ENCODE results near the gene DGCR2. TPM values are rescaled to one million over a fixed set of nuclear protein-coding genes. Genes with fewer than 3 reads are reported as not detected.

The DGCR2 gene
- total and polyA plus RNA-seq, 2 of the 4 experiments (the other 2 are of a cell fraction), result 17.2 to 35.4 TPM

GRCh38 chr22:19133561-19133960 is 11.3 kb upstream of the DGCR2 start:
- no peak overlapping the region for H3K23ac ChIP-seq (ENCODE audit: low read depth, low read length)
- intact Hi-C loops (cut with micrococcal nuclease) (no loop called here), in situ Hi-C loops (cut with MboI; ENCODE audit: low sequenced_read_pairs) (no loop called here), dilution Hi-C loops (cut with HindIII; ENCODE audit: low sequenced_read_pairs, unreplicated experiment) (no loop called here)
- H2AFZ ChIP-seq (replicated peaks; ENCODE audit: low read length, poor library complexity), result no peak overlapping the region
- no peak overlapping the region for H3K14ac ChIP-seq (replicated peaks; ENCODE audit: low read depth, low read length)
- H4K20me1 ChIP-seq (ENCODE audit: insufficient read depth, low read length), result no peaks in the 10 kb centered on the region
- H4K91ac ChIP-seq (ENCODE audit: insufficient read depth, low read depth, low read length), result no peak overlapping the region
- H3K4me2 ChIP-seq (ENCODE audit: low read depth, low read length), result no peak overlapping the region
- no peak for TF ChIP-seq POLR2A (IDR thresholded peaks at IDR 0.05; ENCODE audit: low read depth, low read length)
- TF ChIP-seq SMC3 (IDR thresholded peaks at IDR 0.05; ENCODE audit: low read depth, low read length), result no peak
- TF ChIP-seq RCOR1 (IDR thresholded peaks at IDR 0.05; ENCODE audit: insufficient replicate concordance, low read length), result no peak
- no peak for TF ChIP-seq RFX5 (IDR thresholded peaks at IDR 0.05; ENCODE audit: low read depth, low read length)
- TF ChIP-seq CHD1 (IDR thresholded peaks at IDR 0.05; ENCODE audit: low read depth, low read length), result no peak
- no peak for TF ChIP-seq FOS (IDR thresholded peaks at IDR 0.05; ENCODE audit: low read depth, low read length)
- no peak for TF ChIP-seq MAFK (IDR thresholded peaks at IDR 0.05; ENCODE audit: low read depth, low read length)
- no peak for TF ChIP-seq USF2 (IDR thresholded peaks at IDR 0.05; ENCODE audit: low read depth, low read length)
- no peak for TF ChIP-seq MXI1 (IDR thresholded peaks at IDR 0.05; ENCODE audit: borderline replicate concordance, low read depth, low read length)
- no peak for TF ChIP-seq CTCF (conservative IDR thresholded peaks at IDR 0.05; ENCODE audit: low read depth, low read length)
- no peak for TF ChIP-seq NFE2L2 (IDR thresholded peaks at IDR 0.05; ENCODE audit: low read depth, low read length)
- TF ChIP-seq CEBPB (IDR thresholded peaks at IDR 0.05; ENCODE audit: low read depth, low read length), result no peak
- TF ChIP-seq ELK1 (IDR thresholded peaks at IDR 0.05; ENCODE audit: borderline replicate concordance, low read depth, low read length), result no peak
- no peak for TF ChIP-seq BHLHE40 (IDR thresholded peaks at IDR 0.05; ENCODE audit: low read depth, low read length)
- TF ChIP-seq RAD21 (IDR thresholded peaks at IDR 0.05; ENCODE audit: low read length), result no peak
- TF ChIP-seq MAZ (IDR thresholded peaks at IDR 0.05; ENCODE audit: borderline replicate concordance, low read depth, low read length), result no peak
- no peak overlapping the region for H3K18ac ChIP-seq (ENCODE audit: low read depth, low read length)
- ATAC-seq (ENCODE audit: low read depth) (no peak), DNase-seq (no peak)
- no peaks in the 10 kb centered on the region for H3K79me1 ChIP-seq (ENCODE audit: low read depth in 1 of 2, low read length in 2 of 2)
- H2AK5ac ChIP-seq (ENCODE audit: low read depth, low read length), result no peak overlapping the region
- H3K36me3 ChIP-seq (ENCODE audit: control insufficient read depth, insufficient read depth, low read length), result peaks cover 60% of the 10 kb centered on the region
- no peak overlapping the region for H4K8ac ChIP-seq (ENCODE audit: low read depth in 2 of 2, low read length in 2 of 2)
- WGBS, 2 experiments (ENCODE audit: extremely low coverage in 2 of 2, insufficient read length in 1 of 2), result 91% methylated on average over 6 of the region's 13 CpGs; no CpG with 5 or more reads in 1 of the 2 experiments
- no peak overlapping the region for H3K4me3 ChIP-seq (ENCODE audit: insufficient read depth, low read depth, low read length)
- peaks cover 3% of the 10 kb centered on the region; the same call in 1 of the 2 replicates for H3K9me1 ChIP-seq (ENCODE audit: insufficient read depth, low read length)
- H3K9me3 ChIP-seq (ENCODE audit: control insufficient read depth, insufficient read depth, low read length), result no peaks in the 10 kb centered on the region
- no peaks in the 10 kb centered on the region for H3K27me3 ChIP-seq (ENCODE audit: control insufficient read depth, insufficient read depth, low read length)
- H4K5ac ChIP-seq (ENCODE audit: low read depth, low read length), result no peak overlapping the region
- no TSS peak for BruUV-seq (replicated peaks)
- ChIA-PET POLR2A (ENCODE audit: unreplicated experiment) (no interaction called here), CTCF (no interaction called here)
- no peak overlapping the region for H3K4ac ChIP-seq (ENCODE audit: low read depth, low read length)
- no peak overlapping the region for H2BK5ac ChIP-seq (ENCODE audit: low read depth, low read length, poor library complexity, severe bottlenecking)
- H3K4me1 ChIP-seq (ENCODE audit: control insufficient read depth, insufficient read depth, low read length), result no peaks in the 10 kb centered on the region
- no peak overlapping the region for H2AK9ac ChIP-seq (replicated peaks; ENCODE audit: low read depth, low read length, poor library complexity)
- H2BK20ac ChIP-seq (ENCODE audit: low read depth, low read length), result no peak overlapping the region
- H2BK120ac ChIP-seq (ENCODE audit: low read depth, low read length), result no peak overlapping the region
- no peak overlapping the region for H3K27ac ChIP-seq (ENCODE audit: insufficient read depth, low read length)
- no peak overlapping the region for H3K9ac ChIP-seq (ENCODE audit: low read depth, low read length)
- no peak overlapping the region for H2BK15ac ChIP-seq (ENCODE audit: low read depth, low read length)
- H3K56ac ChIP-seq (ENCODE audit: extremely low read depth, insufficient read depth, low read length), result no peak overlapping the region

Data from IMR-90 (cell line).